ENCODE measurements around the gene CTIF.

DNA sequence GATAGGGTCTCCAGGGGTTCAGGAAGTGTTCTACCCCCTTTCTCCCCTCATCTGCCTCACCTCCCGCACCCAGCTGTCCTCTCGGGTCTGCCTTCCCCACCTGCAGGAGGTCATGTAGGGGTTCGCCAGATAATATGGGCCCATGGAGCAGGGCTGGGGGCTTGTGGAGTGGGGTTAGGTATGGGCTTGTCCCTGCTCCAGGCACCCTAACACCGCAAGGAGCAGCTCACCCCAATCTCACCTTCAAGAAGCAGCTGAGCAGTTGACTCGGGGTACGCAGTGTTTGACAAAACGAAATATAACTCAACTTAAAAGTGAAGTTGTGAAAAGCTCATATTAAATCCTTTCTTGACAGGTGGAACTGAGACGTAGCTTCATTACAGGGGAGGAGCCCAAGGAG is 99.6 kb downstream of the CTIF start:
- no peak for TF ChIP-seq EZH2phosphoT487 (IDR thresholded peaks at IDR 0.05; ENCODE audit: borderline replicate concordance, low read length)
- TF ChIP-seq, protein P1, sequence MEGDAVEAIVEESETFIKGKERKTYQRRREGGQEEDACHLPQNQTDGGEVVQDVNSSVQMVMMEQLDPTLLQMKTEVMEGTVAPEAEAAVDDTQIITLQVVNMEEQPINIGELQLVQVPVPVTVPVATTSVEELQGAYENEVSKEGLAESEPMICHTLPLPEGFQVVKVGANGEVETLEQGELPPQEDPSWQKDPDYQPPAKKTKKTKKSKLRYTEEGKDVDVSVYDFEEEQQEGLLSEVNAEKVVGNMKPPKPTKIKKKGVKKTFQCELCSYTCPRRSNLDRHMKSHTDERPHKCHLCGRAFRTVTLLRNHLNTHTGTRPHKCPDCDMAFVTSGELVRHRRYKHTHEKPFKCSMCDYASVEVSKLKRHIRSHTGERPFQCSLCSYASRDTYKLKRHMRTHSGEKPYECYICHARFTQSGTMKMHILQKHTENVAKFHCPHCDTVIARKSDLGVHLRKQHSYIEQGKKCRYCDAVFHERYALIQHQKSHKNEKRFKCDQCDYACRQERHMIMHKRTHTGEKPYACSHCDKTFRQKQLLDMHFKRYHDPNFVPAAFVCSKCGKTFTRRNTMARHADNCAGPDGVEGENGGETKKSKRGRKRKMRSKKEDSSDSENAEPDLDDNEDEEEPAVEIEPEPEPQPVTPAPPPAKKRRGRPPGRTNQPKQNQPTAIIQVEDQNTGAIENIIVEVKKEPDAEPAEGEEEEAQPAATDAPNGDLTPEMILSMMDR (conservative IDR thresholded peaks at IDR 0.05; ENCODE audit: low read depth, low read length): no peak
